Stimulated activated naive CD8-positive, alpha-beta T cell treated with anti-CD3 and anti-CD28 coated beads, Interleukin-15, amount 100 ng/mL, for 72 hours (primary cell): ENCODE results near the gene SLC46A1.
A peak's percentile ranks its signal among the peaks of the same experiment; 100 is the strongest.

ENCODE experiments used
- ATAC-seq: fragments of 150-1000 bp; cut with Tn5 transposase; 2 replicates; pipeline ENCODE4 v1.10.0; 2021; ENCODE audit warnings: mild to moderate bottlenecking, moderate library complexity
- DNase-seq, 2 donors: peaks; one replicate each; pipeline ENCODE4 v3.0.0; 2021 to 2022
- H3K27ac Mint-ChIP-seq, 2 donors: one replicate each; pipeline ENCODE4 v1.8.0; 2022; ENCODE audit warnings: mild to moderate bottlenecking in 2 of 2, mixed read lengths in 2 of 2, moderate library complexity in 2 of 2
- H3K27me3 Mint-ChIP-seq: one replicate; pipeline ENCODE4 v1.8.0; 2022; ENCODE audit warnings: mixed read lengths
- H3K4me1 Mint-ChIP-seq: one replicate; pipeline ENCODE4 v1.8.0; 2022; ENCODE audit warnings: mild to moderate bottlenecking, mixed read lengths
- H3K4me3 Mint-ChIP-seq, 2 donors: one replicate each; pipeline ENCODE4 v1.8.0; 2022; ENCODE audit warnings: mild to moderate bottlenecking in 2 of 2, mixed read lengths in 2 of 2, moderate library complexity in 1 of 2
- H3K9me3 Mint-ChIP-seq, 2 donors: one replicate each; pipeline ENCODE4 v1.8.0; 2022; ENCODE audit warnings: mixed read lengths in 2 of 2

Gene SLC46A1

GRCh38 chr17:28357901-28358197, 48.2 kb downstream of the SLC46A1 start:
- Mint-ChIP-seq H3K27ac (peak overlapping the region; percentile 95 to 98), H3K9me3 (no peaks in the 10 kb centered on the region), H3K4me3 (peak overlapping the region; percentile 95 to 97), H3K27me3 (no peaks in the 10 kb centered on the region), H3K4me1 (peaks cover 42% of the 10 kb centered on the region)
- DNase-seq (no peak), ATAC-seq (no peak)

- Mint-ChIP-seq H3K4me3 (peak within 1 kb of the TSS; percentile 95 to 97), H3K27me3 (no peaks in the 10 kb centered on the region), H3K27ac (peak within 1 kb of the TSS; percentile 95 to 98), H3K9me3 (no peaks in the 10 kb centered on the region), H3K4me1 (peaks cover 42% of the 10 kb centered on the region)
- ATAC-seq (peak; percentile 100), DNase-seq (peak; percentile 97)
Measured at GRCh38 chr17:28357061-28357900, 48.7 kb downstream of the SLC46A1 start, which contains the start of gene POLDIP2. Gene POLDIP2, minus strand, starts transcription at chr17:28357527. Its CDS starts 79 bp downstream, at chr17:28357448.

- Mint-ChIP-seq H3K9me3 (no peaks in the 10 kb centered on the region), H3K4me3 (no peak overlapping the region), H3K4me1 (peaks cover 10% of the 10 kb centered on the region), H3K27ac (no peak overlapping the region), H3K27me3 (no peaks in the 10 kb centered on the region)
- DNase-seq (no peak), ATAC-seq (no peak)
Measured at GRCh38 chr17:28350271-28350670, 55.7 kb downstream of the SLC46A1 start.

GRCh38 chr17:28348979-28349378, 57.0 kb downstream of the SLC46A1 start:
- Mint-ChIP-seq H3K27ac (no peak overlapping the region), H3K4me3 (no peak overlapping the region), H3K9me3 (no peaks in the 10 kb centered on the region), H3K27me3 (no peaks in the 10 kb centered on the region), H3K4me1 (peaks cover 1% of the 10 kb centered on the region)
- no peak for DNase-seq
- ATAC-seq: no peak

GRCh38 chr17:28347261-28347891, 58.6 kb downstream of the SLC46A1 start:
- DNase-seq: no peak
- ATAC-seq: no peak
- H3K9me3 Mint-ChIP-seq: no peaks in the 10 kb centered on the region
- peak overlapping the region in 1 of 2 donors; percentile 44 for H3K27ac Mint-ChIP-seq
- H3K4me3 Mint-ChIP-seq: no peak overlapping the region
- peaks cover 7% of the 10 kb centered on the region for H3K4me1 Mint-ChIP-seq
- no peaks in the 10 kb centered on the region for H3K27me3 Mint-ChIP-seq

GRCh38 chr17:28346746-28347246, 59.2 kb downstream of the SLC46A1 start:
- no peak overlapping the region for H3K27ac Mint-ChIP-seq
- no peak overlapping the region for H3K4me3 Mint-ChIP-seq
- DNase-seq (no peak), ATAC-seq (no peak)
- peaks cover 7% of the 10 kb centered on the region for H3K4me1 Mint-ChIP-seq
- no peaks in the 10 kb centered on the region for H3K9me3 Mint-ChIP-seq
- H3K27me3 Mint-ChIP-seq: no peaks in the 10 kb centered on the region

GRCh38 chr17:28346199-28346580, 59.8 kb downstream of the SLC46A1 start:
- Mint-ChIP-seq H3K27ac (peak overlapping the region in 1 of 2 donors; percentile 63), H3K4me3 (no peak overlapping the region), H3K9me3 (no peaks in the 10 kb centered on the region), H3K27me3 (no peaks in the 10 kb centered on the region), H3K4me1 (peaks cover 7% of the 10 kb centered on the region)
- ATAC-seq (no peak), DNase-seq (no peak)

- Mint-ChIP-seq H3K27me3 (no peaks in the 10 kb centered on the region), H3K4me3 (no peak overlapping the region), H3K9me3 (no peaks in the 10 kb centered on the region), H3K4me1 (peaks cover 8% of the 10 kb centered on the region), H3K27ac (no peak overlapping the region)
- ATAC-seq (no peak), DNase-seq (no peak)
Measured at GRCh38 chr17:28345419-28346198, 60.4 kb downstream of the SLC46A1 start.
